GM10266 (cell line): Measurements from ENCODE around the gene MGST2.
"Not testable (repeated sequence)": the region's sequence is repeated elsewhere in the genome, so short reads cannot be mapped to it uniquely, and the experiment has no call there.

Source experiments
- DNase-seq: peaks from one replicate; pipeline ENCODE4 v3.0.0; 2012; ENCODE audit errors: extremely low spot score
- CTCF ChIP-seq: IDR thresholded peaks from 2 replicates; pipeline ENCODE4 v1.5.1; 2012; ENCODE audit warnings: mild to moderate bottlenecking, low read depth; ENCODE audit not compliant: control insufficient read depth, insufficient read depth; ENCODE audit errors: missing control alignments

The MGST2 gene

GRCh38 chr4:139625482-139625881 is 40.1 kb upstream of the MGST2 start:
- no peak for TF ChIP-seq CTCF
- no peak for DNase-seq

GRCh38 chr4:139628184-139629012 is 37.2 kb upstream of the MGST2 start:
- TF ChIP-seq CTCF = no peak
- DNase-seq = no peak

GRCh38 chr4:139629436-139630125 is 36.0 kb upstream of the MGST2 start:
- no peak for DNase-seq
- TF ChIP-seq CTCF = no peak

GRCh38 chr4:139630126-139630495 is 35.5 kb upstream of the MGST2 start:
- no peak for DNase-seq
- no peak for TF ChIP-seq CTCF

GRCh38 chr4:139630991-139631390 is 34.6 kb upstream of the MGST2 start:
- TF ChIP-seq CTCF = no peak
- DNase-seq = no peak

GRCh38 chr4:139631791-139632190 is 33.8 kb upstream of the MGST2 start:
- TF ChIP-seq CTCF = no peak
- DNase-seq = no peak

GRCh38 chr4:139632739-139633138 is 32.9 kb upstream of the MGST2 start:
- DNase-seq = not testable (repeated sequence)
